Trophoblast cell (in vitro differentiated cells and primary cell): ENCODE results near the gene PLEKHO1.

Experiments
- DNase-seq, 2 donors: peaks; one replicate each; pipeline ENCODE4 v3.0.0-alpha.2; 2016
- H2AFZ ChIP-seq: 2 replicates; pipeline ENCODE4 v1.6.1; 2013; ENCODE audit warnings: low read length, moderate library complexity, mild to moderate bottlenecking; ENCODE audit not compliant: insufficient read depth, poor library complexity
- H2AK5ac ChIP-seq: 2 replicates; pipeline ENCODE4 v1.6.1; 2013; ENCODE audit warnings: mild to moderate bottlenecking, low read length
- H2BK120ac ChIP-seq: 2 replicates; pipeline ENCODE4 v1.6.1; 2013; ENCODE audit warnings: low read length, mild to moderate bottlenecking, moderate library complexity; ENCODE audit not compliant: insufficient read depth, poor library complexity
- H2BK12ac ChIP-seq: 2 replicates; pipeline ENCODE4 v1.6.1; 2013; ENCODE audit warnings: mild to moderate bottlenecking, low read length, moderate library complexity
- H2BK5ac ChIP-seq: 2 replicates; pipeline ENCODE4 v1.6.1; 2013; ENCODE audit warnings: low read length, low read depth, moderate library complexity, mild to moderate bottlenecking; ENCODE audit not compliant: poor library complexity
- H3K14ac ChIP-seq: 2 replicates; pipeline ENCODE4 v1.6.1; 2013; ENCODE audit warnings: mild to moderate bottlenecking, low read length
- H3K18ac ChIP-seq: 2 replicates; pipeline ENCODE4 v1.6.1; 2013; ENCODE audit warnings: mild to moderate bottlenecking, low read length
- H3K23ac ChIP-seq: 2 replicates; pipeline ENCODE4 v1.6.1; 2013; ENCODE audit warnings: low read length
- H3K27ac ChIP-seq: 2 replicates; pipeline ENCODE4 v1.5.1; 2013; ENCODE audit warnings: low read depth, mild to moderate bottlenecking, inconsistent platforms, low read length, moderate library complexity
- H3K27me3 ChIP-seq: 2 replicates; pipeline ENCODE4 v1.6.1; 2013; ENCODE audit warnings: inconsistent platforms, mild to moderate bottlenecking, low read length, moderate library complexity; ENCODE audit not compliant: insufficient read depth
- H3K36me3 ChIP-seq, 2 experiments: 1 replicate in 1 of 2; 2 replicates in 1 of 2; pipeline ENCODE4 v1.6.1; 2013; ENCODE audit warnings: low read length in 2 of 2, mild to moderate bottlenecking in 2 of 2, moderate library complexity in 1 of 2; ENCODE audit not compliant: insufficient read depth in 2 of 2, control insufficient read depth in 1 of 2
- H3K4ac ChIP-seq: 2 replicates; pipeline ENCODE4 v1.6.1; 2013; ENCODE audit warnings: low read depth, mild to moderate bottlenecking, low read length, moderate library complexity
- H3K4me1 ChIP-seq, 2 experiments: 1 replicate in 1 of 2; 2 replicates in 1 of 2; pipeline ENCODE4 v1.6.1; 2013; ENCODE audit warnings: low read length in 2 of 2, mild to moderate bottlenecking in 2 of 2, moderate library complexity in 1 of 2; ENCODE audit not compliant: insufficient read depth in 2 of 2, control insufficient read depth in 1 of 2
- H3K4me2 ChIP-seq: 2 replicates; pipeline ENCODE4 v1.6.1; 2013; ENCODE audit warnings: inconsistent platforms, mild to moderate bottlenecking, low read length, moderate library complexity
- H3K4me3 ChIP-seq: 2 replicates; pipeline ENCODE4 v1.5.1; 2013; ENCODE audit warnings: mild to moderate bottlenecking, low read depth, low read length, inconsistent platforms
- H3K79me1 ChIP-seq: one replicate; pipeline ENCODE4 v1.6.1; 2013; ENCODE audit warnings: low read length
- H3K79me2 ChIP-seq: 2 replicates; pipeline ENCODE4 v1.6.1; 2013; ENCODE audit warnings: low read length, mild to moderate bottlenecking; ENCODE audit not compliant: control insufficient read depth, insufficient read depth, poor library complexity
- H3K9ac ChIP-seq: 2 replicates; pipeline ENCODE4 v1.6.1; 2013; ENCODE audit warnings: mild to moderate bottlenecking, low read length
- H3K9me3 ChIP-seq: 2 replicates; pipeline ENCODE4 v1.6.1; 2013; ENCODE audit warnings: low read depth, mild to moderate bottlenecking, control low read depth, inconsistent platforms, low read length; ENCODE audit not compliant: insufficient read depth
- H4K12ac ChIP-seq: 2 replicates; pipeline ENCODE4 v1.6.1; 2013; ENCODE audit warnings: low read depth, mild to moderate bottlenecking, low read length, moderate library complexity
- H4K8ac ChIP-seq: 2 replicates; pipeline ENCODE4 v1.6.1; 2013; ENCODE audit warnings: low read depth, mild to moderate bottlenecking, low read length, moderate library complexity
- H4K91ac ChIP-seq: one replicate; pipeline ENCODE4 v1.6.1; 2013; ENCODE audit warnings: low read depth, mild to moderate bottlenecking, low read length, moderate library complexity
- WGBS: extraction: QIAGEN DNeasy Blood & Tissue Kit; methylation state at CpG from one replicate; pipeline ENCODE4 v1.1.7; 2013; ENCODE audit warnings: missing lambda C conversion rate; ENCODE audit not compliant: insufficient read length, insufficient coverage; ENCODE audit errors: extremely low coverage; 5-methylcytosine and 5-hydroxymethylcytosine counted together

PLEKHO1 gene

GRCh38 chr1:150152772-150153456, 3.2 kb downstream of the PLEKHO1 start:
- no peak overlapping the region for H2BK5ac ChIP-seq
- H2BK12ac ChIP-seq: no peak overlapping the region
- no peak overlapping the region for H4K91ac ChIP-seq
- peaks cover 17% of the 10 kb centered on the region for H3K79me2 ChIP-seq
- no peaks in the 10 kb centered on the region for H3K9me3 ChIP-seq
- H3K79me1 ChIP-seq: peaks cover 20% of the 10 kb centered on the region
- no peak overlapping the region for H3K4ac ChIP-seq
- H3K27ac ChIP-seq: no peak overlapping the region
- no peak overlapping the region for H3K4me3 ChIP-seq
- peaks cover 12 to 13% of the 10 kb centered on the region in 2 experiments for H3K4me1 ChIP-seq
- peaks cover 3% of the 10 kb centered on the region for H3K27me3 ChIP-seq
- no peak overlapping the region for H4K12ac ChIP-seq
- H4K8ac ChIP-seq: peak overlapping the region; percentile 48
- H3K9ac ChIP-seq: no peak overlapping the region
- H2AFZ ChIP-seq: no peak overlapping the region
- H2BK120ac ChIP-seq: no peak overlapping the region
- H3K4me2 ChIP-seq: no peak overlapping the region
- H3K18ac ChIP-seq: no peak overlapping the region
- no CpG with 5 or more reads among the region's 8 CpGs for WGBS
- H2AK5ac ChIP-seq: no peak overlapping the region
- peaks cover 26 to 47% of the 10 kb centered on the region in 2 experiments for H3K36me3 ChIP-seq
- H3K23ac ChIP-seq: peak overlapping the region; percentile 71
- no peak for DNase-seq
- H3K14ac ChIP-seq: no peak overlapping the region

- H4K91ac ChIP-seq: no peak overlapping the region
- H3K27ac ChIP-seq: no peak overlapping the region
- no peak overlapping the region for H3K18ac ChIP-seq
- H3K4me3 ChIP-seq: no peak overlapping the region
- peaks cover 10 to 12% of the 10 kb centered on the region in 2 experiments for H3K4me1 ChIP-seq
- peaks cover 20% of the 10 kb centered on the region for H3K79me1 ChIP-seq
- H2BK12ac ChIP-seq: no peak overlapping the region
- peaks cover 2% of the 10 kb centered on the region for H3K27me3 ChIP-seq
- H4K12ac ChIP-seq: no peak overlapping the region
- DNase-seq: no peak
- peaks cover 16% of the 10 kb centered on the region for H3K79me2 ChIP-seq
- no peak overlapping the region for H3K14ac ChIP-seq
- no peak overlapping the region for H3K4ac ChIP-seq
- no peak overlapping the region for H2AK5ac ChIP-seq
- H2BK5ac ChIP-seq: no peak overlapping the region
- no peak overlapping the region for H4K8ac ChIP-seq
- no peaks in the 10 kb centered on the region for H3K9me3 ChIP-seq
- H3K36me3 ChIP-seq: peaks cover 36 to 59% of the 10 kb centered on the region in 2 experiments
- no peak overlapping the region for H2BK120ac ChIP-seq
- H3K23ac ChIP-seq: peak overlapping the region; percentile 85
- H2AFZ ChIP-seq: no peak overlapping the region
- H3K4me2 ChIP-seq: no peak overlapping the region
- H3K9ac ChIP-seq: no peak overlapping the region
- no CpG with 5 or more reads among the region's 4 CpGs for WGBS
Measured at GRCh38 chr1:150154143-150154542, 4.4 kb downstream of the PLEKHO1 start.

- H3K9me3 ChIP-seq: no peaks in the 10 kb centered on the region
- peaks cover 8% of the 10 kb centered on the region for H3K79me2 ChIP-seq
- H2BK12ac ChIP-seq: no peak overlapping the region
- no peak overlapping the region for H2AFZ ChIP-seq
- H3K4ac ChIP-seq: no peak overlapping the region
- no peak overlapping the region for H3K14ac ChIP-seq
- H2AK5ac ChIP-seq: no peak overlapping the region
- no peak overlapping the region for H3K4me3 ChIP-seq
- peaks cover 7% of the 10 kb centered on the region for H3K79me1 ChIP-seq
- no peak overlapping the region for H4K8ac ChIP-seq
- no CpG with 5 or more reads among the region's 13 CpGs for WGBS
- peaks cover 46 to 68% of the 10 kb centered on the region in 2 experiments for H3K36me3 ChIP-seq
- no peak overlapping the region for H3K27ac ChIP-seq
- H2BK5ac ChIP-seq: no peak overlapping the region
- no peak overlapping the region for H3K18ac ChIP-seq
- DNase-seq: no peak
- no peak overlapping the region for H4K91ac ChIP-seq
- no peak overlapping the region for H3K4me2 ChIP-seq
- H3K27me3 ChIP-seq: no peaks in the 10 kb centered on the region
- H3K23ac ChIP-seq: no peak overlapping the region
- no peak overlapping the region for H4K12ac ChIP-seq
- H3K9ac ChIP-seq: no peak overlapping the region
- no peak overlapping the region for H2BK120ac ChIP-seq
- peaks cover 11 to 14% of the 10 kb centered on the region in 2 experiments for H3K4me1 ChIP-seq
Measured at GRCh38 chr1:150155413-150156071, 5.8 kb downstream of the PLEKHO1 start.

GRCh38 chr1:150156868-150157603, 7.3 kb downstream of the PLEKHO1 start:
- Histone ChIP-seq H3K4ac (no peak overlapping the region), H3K18ac (no peak overlapping the region)

More at GRCh38 chr1:150156868-150157603, 7.3 kb downstream of the PLEKHO1 start:
- no peak overlapping the region for H2AFZ ChIP-seq
- peaks cover 46 to 68% of the 10 kb centered on the region in 2 experiments for H3K36me3 ChIP-seq
- no peaks in the 10 kb centered on the region for H3K79me1 ChIP-seq
- no peak overlapping the region for H4K8ac ChIP-seq
- no peaks in the 10 kb centered on the region for H3K27me3 ChIP-seq
- WGBS: no CpG with 5 or more reads among the region's 16 CpGs
- H3K9me3 ChIP-seq: no peaks in the 10 kb centered on the region
- no peak overlapping the region for H3K4me3 ChIP-seq
- peaks cover 12 to 15% of the 10 kb centered on the region in 2 experiments for H3K4me1 ChIP-seq
- no peak overlapping the region for H3K27ac ChIP-seq
- no peak overlapping the region for H2BK5ac ChIP-seq
- no peak overlapping the region for H3K23ac ChIP-seq
- H3K14ac ChIP-seq: no peak overlapping the region
- no peak overlapping the region for H3K9ac ChIP-seq
- no peaks in the 10 kb centered on the region for H3K79me2 ChIP-seq
- H4K91ac ChIP-seq: no peak overlapping the region
- H2BK12ac ChIP-seq: no peak overlapping the region
- H3K4me2 ChIP-seq: no peak overlapping the region
- no peak overlapping the region for H2AK5ac ChIP-seq
- no peak overlapping the region for H4K12ac ChIP-seq
- no peak for DNase-seq
- H2BK120ac ChIP-seq: no peak overlapping the region
